OCI-LY3 (cell line): ENCODE results near the gene EPG5.

ENCODE experiments used
- CTCF ChIP-seq: fragments of 200-600, 300-600 bp; sonication (generic); IDR thresholded peaks from 2 replicates; pipeline ENCODE4 v1.5.1; 2014; ENCODE audit warnings: antibody characterized with exemption, low read length, low read depth
- EZH2phosphoT487 ChIP-seq: fragments of 200-600 bp; shearing (Covaris generic); IDR thresholded peaks from 2 replicates; pipeline ENCODE4 v1.6.1; 2018; ENCODE audit warnings: antibody characterized with exemption, mixed run types, low read depth

DNA sequence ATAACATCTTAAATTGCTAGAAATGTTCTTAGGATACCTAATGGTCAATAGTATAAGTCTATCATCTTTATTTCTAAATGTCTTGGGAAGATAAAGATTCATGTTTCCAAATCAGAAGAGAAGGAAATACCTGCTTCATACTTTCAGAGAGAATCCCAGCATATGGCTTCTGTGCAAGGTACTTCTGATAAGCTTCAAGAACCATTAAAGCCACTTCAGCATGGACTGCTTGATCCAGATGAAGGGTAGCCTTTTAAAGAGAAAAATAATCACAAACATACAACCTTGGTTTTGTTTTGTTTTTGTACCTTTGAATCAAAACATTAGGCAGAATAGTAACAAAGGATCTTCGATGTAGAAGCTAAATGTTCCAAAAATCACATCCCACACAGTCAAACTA, 44.0 kb downstream of the EPG5 start:
- no peak for TF ChIP-seq CTCF
- no peak for TF ChIP-seq EZH2phosphoT487
